T-helper 2 cell (primary cell): ENCODE data around the gene RABGAP1L.
A peak's percentile ranks its signal among the peaks of the same experiment; 100 is the strongest.
"Not testable (repeated sequence)": the region's sequence is repeated elsewhere in the genome, so short reads cannot be mapped to it uniquely, and the experiment has no call there.

Experiments
- DNase-seq, 5 experiments: peaks; one replicate each; pipeline versions ENCODE4 v3.0.0 to v3.0.0-alpha.2; 2012 to 2022

The RABGAP1L gene

GRCh38 chr1:175002910-175003517 lies 843.7 kb downstream of the RABGAP1L start:
- DNase-seq: no peak

GRCh38 chr1:175003521-175003920 lies 844.2 kb downstream of the RABGAP1L start:
- no peak for DNase-seq

GRCh38 chr1:175005085-175005783 lies 845.9 kb downstream of the RABGAP1L start:
- DNase-seq: peak in 1 of 5 experiments; percentile 51

GRCh38 chr1:175009532-175009931 lies 850.2 kb downstream of the RABGAP1L start:
- no peak for DNase-seq

- DNase-seq: no peak
Observed at GRCh38 chr1:175013445-175013844, 854.1 kb downstream of the RABGAP1L start.

- no peak for DNase-seq
Observed at GRCh38 chr1:175015243-175015642, 855.9 kb downstream of the RABGAP1L start.

- no peak for DNase-seq
Observed at GRCh38 chr1:175019524-175019923, 860.2 kb downstream of the RABGAP1L start.

- peak; percentile 95 to 99 (median 97) for DNase-seq
Observed at GRCh38 chr1:175023043-175023921, 864.0 kb downstream of the RABGAP1L start, which contains the start of gene MRPS14. Gene MRPS14 (minus strand): TSS chr1:175023425. CDS start chr1:175023408, 17 bp downstream.

- DNase-seq: not testable (repeated sequence)
Observed at GRCh38 chr1:175023922-175024242, 864.6 kb downstream of the RABGAP1L start.

GRCh38 chr1:175024773-175025172 lies 865.5 kb downstream of the RABGAP1L start:
- DNase-seq: no peak

GRCh38 chr1:175033953-175034352 lies 874.6 kb downstream of the RABGAP1L start:
- DNase-seq: no peak

GRCh38 chr1:175034775-175035174 lies 875.5 kb downstream of the RABGAP1L start:
- no peak for DNase-seq

- DNase-seq: no peak
Observed at GRCh38 chr1:175035865-175036264, 876.5 kb downstream of the RABGAP1L start.

GRCh38 chr1:175036476-175036875 lies 877.2 kb downstream of the RABGAP1L start:
- DNase-seq: no peak

- DNase-seq: no peak
Observed at GRCh38 chr1:175037416-175037815, 878.1 kb downstream of the RABGAP1L start.

GRCh38 chr1:175040324-175040879 lies 881.1 kb downstream of the RABGAP1L start:
- no peak for DNase-seq

- DNase-seq: no peak
Observed at GRCh38 chr1:175042650-175043049, 883.3 kb downstream of the RABGAP1L start.

- DNase-seq: no peak
Observed at GRCh38 chr1:175043824-175044223, 884.5 kb downstream of the RABGAP1L start.

- not testable (repeated sequence) for DNase-seq
Observed at GRCh38 chr1:175044591-175044990, 885.3 kb downstream of the RABGAP1L start.
